Measurements from ENCODE around the gene CHRNB2. TPM values are rescaled to one million over a fixed set of nuclear protein-coding genes. Genes with fewer than 3 reads are reported as not detected.

Gene CHRNB2
- total and polyA plus RNA-seq, 9 of the 15 experiments (the other 6 are each of a cell fraction or from before 2014, with no cell fraction given), result 0.01 TPM; not detected in 8

- TF ChIP-seq ZNF175 (CRISPR knock-in tag; IDR thresholded peaks at IDR 0.05; ENCODE audit: low read depth) (peak; percentile 61; the same call in 1 of the 2 replicates), ATF1 (CRISPR knock-in tag; IDR thresholded peaks at IDR 0.05) (peak; percentile 44; the same call in 1 of the 2 replicates), ATF1 (tag; IDR thresholded peaks at IDR 0.05) (peak; percentile 96), EP400 (IDR thresholded peaks at IDR 0.05) (peak; percentile 94), ZNF639 (CRISPR knock-in tag; conservative IDR thresholded peaks at IDR 0.05 in 1 of 2, IDR thresholded peaks at IDR 0.05 in 1 of 2) (peak in 1 of 2 experiments; percentile 94; a peak in 2 of 4 replicates), MTA2 (IDR thresholded peaks at IDR 0.05; ENCODE audit: low read depth) (no peak), ZSCAN29 (IDR thresholded peaks at IDR 0.05) (no peak), GABPA (tag; conservative IDR thresholded peaks at IDR 0.05; ENCODE audit: low read depth) (peak; percentile 94), TAF1 (IDR thresholded peaks at IDR 0.05; ENCODE audit: control insufficient read depth, extremely low read depth, insufficient read depth, low read length, severe bottlenecking) (peak; percentile 42), ZNF766 (CRISPR knock-in tag; conservative IDR thresholded peaks at IDR 0.05) (0 out of 2 replicates have a peak, but pooled peaks have one; percentile 26), CAMTA2 (CRISPR knock-in tag; conservative IDR thresholded peaks at IDR 0.05) (no peak), NFIX (CRISPR knock-in tag; IDR thresholded peaks at IDR 0.05; ENCODE audit: low read depth) (no peak), EWSR1 (IDR thresholded peaks at IDR 0.05; ENCODE audit: borderline replicate concordance, low read depth, partially characterized antibody) (no peak), ZNF668 (CRISPR knock-in tag; IDR thresholded peaks at IDR 0.05) (peak; percentile 40; the same call in 1 of the 2 replicates), FOXA1 (IDR thresholded peaks at IDR 0.05; ENCODE audit: borderline replicate concordance) (no peak), ZNF277 (CRISPR knock-in tag; IDR thresholded peaks at IDR 0.05; ENCODE audit: borderline replicate concordance) (no peak), HDAC6 (IDR thresholded peaks at IDR 0.05; ENCODE audit: low read depth, low read length) (no peak)
- TF ChIP-seq, protein P1, sequence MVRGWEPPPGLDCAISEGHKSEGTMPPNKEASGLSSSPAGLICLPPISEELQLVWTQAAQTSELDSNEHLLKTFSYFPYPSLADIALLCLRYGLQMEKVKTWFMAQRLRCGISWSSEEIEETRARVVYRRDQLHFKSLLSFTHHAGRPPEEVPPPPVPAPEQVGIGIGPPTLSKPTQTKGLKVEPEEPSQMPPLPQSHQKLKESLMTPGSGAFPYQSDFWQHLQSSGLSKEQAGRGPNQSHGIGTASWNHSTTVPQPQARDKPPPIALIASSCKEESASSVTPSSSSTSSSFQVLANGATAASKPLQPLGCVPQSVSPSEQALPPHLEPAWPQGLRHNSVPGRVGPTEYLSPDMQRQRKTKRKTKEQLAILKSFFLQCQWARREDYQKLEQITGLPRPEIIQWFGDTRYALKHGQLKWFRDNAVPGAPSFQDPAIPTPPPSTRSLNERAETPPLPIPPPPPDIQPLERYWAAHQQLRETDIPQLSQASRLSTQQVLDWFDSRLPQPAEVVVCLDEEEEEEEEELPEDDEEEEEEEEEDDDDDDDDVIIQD (CRISPR knock-in tag; IDR thresholded peaks at IDR 0.05), result no peak
- TF ChIP-seq, protein P2, sequence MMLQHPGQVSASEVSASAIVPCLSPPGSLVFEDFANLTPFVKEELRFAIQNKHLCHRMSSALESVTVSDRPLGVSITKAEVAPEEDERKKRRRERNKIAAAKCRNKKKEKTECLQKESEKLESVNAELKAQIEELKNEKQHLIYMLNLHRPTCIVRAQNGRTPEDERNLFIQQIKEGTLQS (IDR thresholded peaks at IDR 0.05), result peak; percentile 34; the same call in 1 of the 2 replicates
- TF ChIP-seq, protein P2 (CRISPR knock-in tag; conservative IDR thresholded peaks at IDR 0.05), result peak; percentile 60; the same call in 1 of the 2 replicates
Observed at GRCh38 chr1:154558720-154559465, 8.7 kb upstream of the CHRNB2 start (continued).
